ENCODE measurements around the gene PCDH1.

DNA sequence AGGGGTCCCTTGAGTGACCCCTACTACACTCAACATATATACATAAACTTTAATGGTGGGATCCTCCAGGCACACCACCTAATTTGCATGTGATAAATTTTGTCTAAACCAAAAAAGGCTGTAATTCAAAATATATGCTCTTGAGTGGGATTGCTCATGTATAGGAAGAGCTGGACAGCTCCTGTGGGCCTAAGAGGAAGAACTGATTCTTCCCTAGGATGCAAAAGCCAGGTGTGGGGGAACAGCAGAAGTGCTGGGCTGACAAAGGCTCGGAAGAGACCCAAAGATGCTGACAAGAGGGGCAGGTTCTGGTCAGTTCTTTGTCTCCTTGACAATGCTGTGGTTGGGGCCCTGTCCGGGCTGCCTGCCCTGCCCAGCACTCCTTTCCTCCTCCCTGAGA lies 43.9 kb downstream of the PCDH1 start:
- TF ChIP-seq, protein P1, sequence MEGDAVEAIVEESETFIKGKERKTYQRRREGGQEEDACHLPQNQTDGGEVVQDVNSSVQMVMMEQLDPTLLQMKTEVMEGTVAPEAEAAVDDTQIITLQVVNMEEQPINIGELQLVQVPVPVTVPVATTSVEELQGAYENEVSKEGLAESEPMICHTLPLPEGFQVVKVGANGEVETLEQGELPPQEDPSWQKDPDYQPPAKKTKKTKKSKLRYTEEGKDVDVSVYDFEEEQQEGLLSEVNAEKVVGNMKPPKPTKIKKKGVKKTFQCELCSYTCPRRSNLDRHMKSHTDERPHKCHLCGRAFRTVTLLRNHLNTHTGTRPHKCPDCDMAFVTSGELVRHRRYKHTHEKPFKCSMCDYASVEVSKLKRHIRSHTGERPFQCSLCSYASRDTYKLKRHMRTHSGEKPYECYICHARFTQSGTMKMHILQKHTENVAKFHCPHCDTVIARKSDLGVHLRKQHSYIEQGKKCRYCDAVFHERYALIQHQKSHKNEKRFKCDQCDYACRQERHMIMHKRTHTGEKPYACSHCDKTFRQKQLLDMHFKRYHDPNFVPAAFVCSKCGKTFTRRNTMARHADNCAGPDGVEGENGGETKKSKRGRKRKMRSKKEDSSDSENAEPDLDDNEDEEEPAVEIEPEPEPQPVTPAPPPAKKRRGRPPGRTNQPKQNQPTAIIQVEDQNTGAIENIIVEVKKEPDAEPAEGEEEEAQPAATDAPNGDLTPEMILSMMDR (conservative IDR thresholded peaks at IDR 0.05; ENCODE audit: low read depth, low read length), result no peak
- no peak for TF ChIP-seq EZH2 (IDR thresholded peaks at IDR 0.05; ENCODE audit: borderline replicate concordance, low read depth, low read length, poor library complexity, severe bottlenecking)

Data from A673 (cell line).